ENCODE results near the gene RANBP6.

The RANBP6 gene

GRCh38 chr9:6007770-6008168, 7.7 kb downstream of the RANBP6 start:
- TF ChIP-seq POLR2A (IDR thresholded peaks at IDR 0.05; ENCODE audit: low read depth, low read length) (no peak), POU2F2 (IDR thresholded peaks at IDR 0.05; ENCODE audit: low read depth, low read length) (no peak), TAF1 (IDR thresholded peaks at IDR 0.05; ENCODE audit: low read depth, low read length) (no peak)
- peak; percentile 47 for DNase-seq (ENCODE audit: insufficient read length, low spot score)
- FAIRE-seq = no peak

GRCh38 chr9:6007058-6007769, 8.2 kb downstream of the RANBP6 start:
- FAIRE-seq (no peak), DNase-seq (ENCODE audit: insufficient read length, low spot score) (peak; percentile 68)
- TF ChIP-seq POLR2AphosphoS5 (IDR thresholded peaks at IDR 0.05; ENCODE audit: low read depth, low read length) = no peak
- TF ChIP-seq SPI1 (IDR thresholded peaks at IDR 0.05; ENCODE audit: low read depth, low read length) = no peak
- no peak for TF ChIP-seq PAX5 (IDR thresholded peaks at IDR 0.05; ENCODE audit: insufficient read depth, low read length, severe bottlenecking)
- no peak for TF ChIP-seq TAF1 (IDR thresholded peaks at IDR 0.05; ENCODE audit: low read depth, low read length)
- TF ChIP-seq POU2F2 (IDR thresholded peaks at IDR 0.05; ENCODE audit: low read depth, low read length) = no peak
- no peak; the same call in 1 of the 2 replicates for TF ChIP-seq POLR2A (IDR thresholded peaks at IDR 0.05; ENCODE audit: low read depth, low read length)

- DNase-seq (ENCODE audit: insufficient read length, low spot score) = no peak
- FAIRE-seq = peak; percentile 99
- TF ChIP-seq PAX5 (IDR thresholded peaks at IDR 0.05; ENCODE audit: insufficient read depth, low read length, severe bottlenecking) = no peak
- TF ChIP-seq POLR2A (IDR thresholded peaks at IDR 0.05; ENCODE audit: low read depth, low read length) = no peak
- TF ChIP-seq TAF1 (IDR thresholded peaks at IDR 0.05; ENCODE audit: low read depth, low read length) = no peak
- TF ChIP-seq POU2F2 (IDR thresholded peaks at IDR 0.05; ENCODE audit: low read depth, low read length) = no peak
- TF ChIP-seq SPI1 (IDR thresholded peaks at IDR 0.05; ENCODE audit: low read depth, low read length) = no peak
- no peak for TF ChIP-seq POLR2AphosphoS5 (IDR thresholded peaks at IDR 0.05; ENCODE audit: low read depth, low read length)
Measured at GRCh38 chr9:6006749-6007057, 8.7 kb downstream of the RANBP6 start.

GRCh38 chr9:6000955-6001354, 14.5 kb downstream of the RANBP6 start:
- TF ChIP-seq POLR2AphosphoS5 (IDR thresholded peaks at IDR 0.05; ENCODE audit: low read depth, low read length) (no peak), PAX5 (IDR thresholded peaks at IDR 0.05; ENCODE audit: insufficient read depth, low read length, severe bottlenecking) (no peak), SPI1 (IDR thresholded peaks at IDR 0.05; ENCODE audit: low read depth, low read length) (no peak), TAF1 (IDR thresholded peaks at IDR 0.05; ENCODE audit: low read depth, low read length) (no peak), POLR2A (IDR thresholded peaks at IDR 0.05; ENCODE audit: low read depth, low read length) (no peak), POU2F2 (IDR thresholded peaks at IDR 0.05; ENCODE audit: low read depth, low read length) (no peak)
- FAIRE-seq = no peak
- DNase-seq (ENCODE audit: insufficient read length, low spot score) = no peak

- peak; percentile 35 for FAIRE-seq
- DNase-seq (ENCODE audit: insufficient read length, low spot score) = no peak
- no peak for TF ChIP-seq TAF1 (IDR thresholded peaks at IDR 0.05; ENCODE audit: low read depth, low read length)
- TF ChIP-seq SPI1 (IDR thresholded peaks at IDR 0.05; ENCODE audit: low read depth, low read length) = no peak
- TF ChIP-seq POLR2A (IDR thresholded peaks at IDR 0.05; ENCODE audit: low read depth, low read length) = no peak
- no peak for TF ChIP-seq PAX5 (IDR thresholded peaks at IDR 0.05; ENCODE audit: insufficient read depth, low read length, severe bottlenecking)
- no peak for TF ChIP-seq POU2F2 (IDR thresholded peaks at IDR 0.05; ENCODE audit: low read depth, low read length)
- no peak for TF ChIP-seq POLR2AphosphoS5 (IDR thresholded peaks at IDR 0.05; ENCODE audit: low read depth, low read length)
Measured at GRCh38 chr9:5999443-6000101, 15.9 kb downstream of the RANBP6 start.

- no peak for FAIRE-seq
- TF ChIP-seq POLR2A (IDR thresholded peaks at IDR 0.05; ENCODE audit: low read depth, low read length) (no peak), TAF1 (IDR thresholded peaks at IDR 0.05; ENCODE audit: low read depth, low read length) (no peak), POLR2AphosphoS5 (IDR thresholded peaks at IDR 0.05; ENCODE audit: low read depth, low read length) (no peak), SPI1 (IDR thresholded peaks at IDR 0.05; ENCODE audit: low read depth, low read length) (no peak), POU2F2 (IDR thresholded peaks at IDR 0.05; ENCODE audit: low read depth, low read length) (no peak), PAX5 (IDR thresholded peaks at IDR 0.05; ENCODE audit: insufficient read depth, low read length, severe bottlenecking) (no peak)
- DNase-seq (ENCODE audit: insufficient read length, low spot score) = no peak
Measured at GRCh38 chr9:5994493-5994892, 20.9 kb downstream of the RANBP6 start.

- TF ChIP-seq SPI1 (IDR thresholded peaks at IDR 0.05; ENCODE audit: low read depth, low read length) (no peak), POLR2AphosphoS5 (IDR thresholded peaks at IDR 0.05; ENCODE audit: low read depth, low read length) (no peak), POU2F2 (IDR thresholded peaks at IDR 0.05; ENCODE audit: low read depth, low read length) (no peak), PAX5 (IDR thresholded peaks at IDR 0.05; ENCODE audit: insufficient read depth, low read length, severe bottlenecking) (no peak), POLR2A (IDR thresholded peaks at IDR 0.05; ENCODE audit: low read depth, low read length) (no peak), TAF1 (IDR thresholded peaks at IDR 0.05; ENCODE audit: low read depth, low read length) (no peak)
- DNase-seq (ENCODE audit: insufficient read length, low spot score) (no peak), FAIRE-seq (no peak)
Measured at GRCh38 chr9:5988265-5988664, 27.2 kb downstream of the RANBP6 start.

GRCh38 chr9:5983042-5983441, 32.4 kb downstream of the RANBP6 start:
- DNase-seq (ENCODE audit: insufficient read length, low spot score) = no peak
- FAIRE-seq = no peak
- TF ChIP-seq POLR2A (IDR thresholded peaks at IDR 0.05; ENCODE audit: low read depth, low read length) (no peak), POU2F2 (IDR thresholded peaks at IDR 0.05; ENCODE audit: low read depth, low read length) (no peak), PAX5 (IDR thresholded peaks at IDR 0.05; ENCODE audit: insufficient read depth, low read length, severe bottlenecking) (no peak), POLR2AphosphoS5 (IDR thresholded peaks at IDR 0.05; ENCODE audit: low read depth, low read length) (no peak), TAF1 (IDR thresholded peaks at IDR 0.05; ENCODE audit: low read depth, low read length) (no peak), SPI1 (IDR thresholded peaks at IDR 0.05; ENCODE audit: low read depth, low read length) (no peak)

- FAIRE-seq (no peak), DNase-seq (ENCODE audit: insufficient read length, low spot score) (no peak)
- no peak for TF ChIP-seq POU2F2 (IDR thresholded peaks at IDR 0.05; ENCODE audit: low read depth, low read length)
- TF ChIP-seq POLR2AphosphoS5 (IDR thresholded peaks at IDR 0.05; ENCODE audit: low read depth, low read length) = no peak
- TF ChIP-seq PAX5 (IDR thresholded peaks at IDR 0.05; ENCODE audit: insufficient read depth, low read length, severe bottlenecking) = no peak
- no peak for TF ChIP-seq POLR2A (IDR thresholded peaks at IDR 0.05; ENCODE audit: low read depth, low read length)
- TF ChIP-seq TAF1 (IDR thresholded peaks at IDR 0.05; ENCODE audit: low read depth, low read length) = no peak
- no peak for TF ChIP-seq SPI1 (IDR thresholded peaks at IDR 0.05; ENCODE audit: low read depth, low read length)
Measured at GRCh38 chr9:5982317-5982716, 33.1 kb downstream of the RANBP6 start.
